DMS53 treated with DMSO at 0.1 percent for 48 hours (cell line): Measurements from ENCODE around the gene MGAT4D.
"Not testable (repeated sequence)": the region's sequence is repeated elsewhere in the genome, so short reads cannot be mapped to it uniquely, and the experiment has no call there.

ENCODE experiments used
- DNase-seq: peaks from one replicate; lab custom pipeline; 2025; ENCODE audit not compliant: unreplicated experiment; lab: John Stamatoyannopoulos, UW

MGAT4D gene

DNA sequence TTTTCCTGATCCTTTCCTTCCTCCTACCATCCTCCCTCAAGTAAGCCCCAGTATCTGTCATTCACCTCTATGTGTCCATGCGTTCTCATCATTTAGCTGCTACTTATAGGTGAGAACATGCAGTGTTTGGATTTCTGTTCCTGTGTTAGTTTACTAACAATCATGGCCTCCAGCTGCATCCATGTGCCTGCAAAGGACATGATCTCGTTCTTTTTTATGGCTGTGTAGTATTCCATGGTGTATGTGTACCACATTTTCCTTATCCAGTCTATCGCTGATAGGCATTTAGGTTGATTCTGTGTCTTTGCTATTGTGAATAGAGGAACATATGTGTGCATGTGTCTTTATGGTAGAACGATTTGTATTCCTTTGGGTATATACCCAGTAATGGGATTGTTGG lies 53.7 kb downstream of the MGAT4D start:
- DNase-seq, result not testable (repeated sequence)

DNA sequence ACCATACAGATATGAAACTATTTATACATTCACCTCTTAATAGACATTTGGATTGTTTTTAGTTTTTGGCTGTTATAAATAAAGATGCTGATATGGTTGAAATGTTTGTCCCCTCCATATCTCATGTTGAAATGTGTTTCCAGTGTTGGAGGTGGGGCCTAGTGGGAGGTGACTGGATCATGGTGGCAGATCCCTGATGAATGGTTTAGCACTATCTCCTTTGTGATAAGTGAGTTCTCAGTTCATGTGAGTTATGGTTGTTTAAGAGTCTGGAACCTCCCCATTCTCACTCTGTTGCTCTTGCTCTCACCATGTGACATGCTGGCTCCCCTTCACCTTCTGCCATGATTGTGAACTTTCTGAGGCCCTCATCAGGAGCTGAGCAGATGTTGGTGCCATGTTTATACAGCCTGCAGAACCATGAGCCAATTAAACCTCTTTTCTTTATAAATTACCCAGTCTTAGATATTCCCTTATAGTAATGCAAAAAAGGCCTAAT lies 58.4 kb downstream of the MGAT4D start:
- DNase-seq, result no peak

DNA sequence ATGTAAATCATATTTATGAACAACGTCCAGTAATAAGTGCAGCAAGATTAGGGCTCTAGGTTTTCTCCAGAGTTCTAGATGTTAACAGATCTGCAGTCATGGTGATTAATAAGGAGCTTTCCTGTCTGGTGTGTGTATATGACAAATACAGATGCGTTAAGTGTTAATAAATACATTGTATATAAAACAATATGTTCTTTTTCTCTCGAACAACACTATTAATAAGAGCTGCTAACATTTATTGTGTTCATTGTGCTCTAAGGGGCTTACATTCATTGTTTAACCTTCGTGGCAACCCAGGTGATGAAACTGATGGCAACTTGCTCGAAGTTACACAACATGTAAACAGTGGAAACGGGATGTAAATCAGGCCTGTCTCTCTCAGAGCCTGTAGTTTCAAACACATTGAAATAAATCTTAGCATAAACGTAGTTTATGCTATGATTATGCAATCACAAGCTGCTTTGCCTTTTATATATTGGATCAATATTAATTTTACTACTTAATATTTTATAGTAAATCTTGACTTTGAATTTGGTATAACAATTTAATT lies 70.1 kb downstream of the MGAT4D start:
- peak; percentile 28 for DNase-seq

DNA sequence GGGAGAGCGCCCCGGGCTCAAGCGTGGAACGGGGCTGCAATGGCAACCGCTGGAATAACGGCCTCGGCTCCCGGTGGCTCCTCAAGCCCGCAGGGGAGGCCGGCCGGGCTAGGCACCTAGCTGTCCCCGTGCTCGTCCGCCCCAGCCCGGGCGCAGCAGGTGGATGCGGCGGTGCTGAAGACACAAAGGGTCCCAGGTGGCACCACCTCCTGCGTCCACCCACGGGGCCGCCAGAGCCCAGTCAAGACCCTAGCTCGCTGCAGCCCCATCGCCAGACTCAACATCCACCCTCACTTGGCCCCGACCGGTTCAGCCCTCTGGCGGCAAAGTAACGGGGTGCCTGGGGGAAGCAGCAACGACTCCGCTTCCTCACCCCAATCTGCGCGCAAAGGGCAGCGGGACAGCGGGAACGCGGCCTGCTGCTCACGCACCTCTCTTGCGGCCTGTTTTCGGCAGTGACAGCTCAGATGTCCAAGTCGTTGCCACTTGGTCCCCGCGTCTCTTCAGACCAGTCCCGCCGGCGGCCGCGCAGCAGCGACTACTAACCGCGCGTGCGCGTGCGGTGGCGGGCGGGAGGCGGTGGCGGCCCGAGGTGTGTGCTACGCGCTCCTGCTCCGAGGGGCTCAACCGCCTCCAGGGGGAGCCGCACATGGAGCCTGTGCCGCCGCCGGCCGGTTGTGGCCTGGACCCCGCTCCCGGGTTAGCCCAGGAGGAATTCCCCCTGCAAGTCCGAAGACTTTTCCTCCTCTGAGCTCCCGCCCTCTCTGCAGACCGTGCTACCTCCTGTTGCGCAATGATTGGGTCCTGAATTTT lies 70.8 kb downstream of the MGAT4D start, which contains the start of gene CLGN:
TSS of gene CLGN (minus strand) at position 543 of the 813 bp plus-strand sequence. CDS start 14,570 bp downstream, outside the sequence.
- peak; percentile 48 for DNase-seq

DNA sequence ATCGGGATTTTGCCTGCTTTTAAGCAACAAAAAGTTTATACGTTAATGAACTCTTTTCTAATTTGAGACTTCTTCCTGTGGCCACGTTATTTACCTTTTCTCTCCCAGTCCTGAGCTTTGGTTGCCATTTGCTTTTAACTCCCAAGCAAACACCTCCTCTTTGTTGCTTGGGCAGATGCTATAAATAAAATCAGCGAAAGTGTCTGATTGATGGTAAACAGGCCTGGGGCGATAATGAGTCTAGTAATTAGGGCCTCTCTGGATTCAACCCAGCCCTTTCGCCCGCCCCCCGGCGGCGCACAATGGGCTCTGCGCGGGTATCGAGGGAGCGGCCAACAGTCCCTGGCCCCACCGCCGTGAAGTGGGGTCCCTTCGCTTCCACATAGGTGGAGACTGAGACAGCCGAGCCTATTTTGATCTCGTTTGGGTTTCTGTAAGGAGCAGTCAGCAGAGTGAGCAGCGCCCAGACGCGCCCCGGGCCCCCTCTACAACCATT lies 71.4 kb downstream of the MGAT4D start:
- DNase-seq, result no peak

DNA sequence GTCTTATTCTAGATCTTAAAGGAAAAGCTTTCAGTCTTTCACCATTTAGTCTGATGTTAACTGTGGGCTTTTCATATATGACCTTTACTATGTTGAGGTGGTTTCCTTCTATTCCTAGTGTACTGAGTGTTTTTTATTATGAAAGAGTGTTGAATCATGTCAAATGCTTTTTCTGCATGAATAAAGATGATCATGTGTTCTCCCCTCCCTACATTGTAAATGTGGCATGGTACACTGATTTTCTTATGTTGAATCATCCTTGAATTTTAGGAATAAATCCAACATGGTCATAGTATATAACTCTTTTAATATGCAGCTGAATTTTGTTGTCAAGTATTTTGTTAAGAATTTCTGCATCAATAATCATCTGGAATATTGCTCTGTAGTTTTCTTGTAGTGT lies 75.0 kb downstream of the MGAT4D start:
- no peak for DNase-seq

DNA sequence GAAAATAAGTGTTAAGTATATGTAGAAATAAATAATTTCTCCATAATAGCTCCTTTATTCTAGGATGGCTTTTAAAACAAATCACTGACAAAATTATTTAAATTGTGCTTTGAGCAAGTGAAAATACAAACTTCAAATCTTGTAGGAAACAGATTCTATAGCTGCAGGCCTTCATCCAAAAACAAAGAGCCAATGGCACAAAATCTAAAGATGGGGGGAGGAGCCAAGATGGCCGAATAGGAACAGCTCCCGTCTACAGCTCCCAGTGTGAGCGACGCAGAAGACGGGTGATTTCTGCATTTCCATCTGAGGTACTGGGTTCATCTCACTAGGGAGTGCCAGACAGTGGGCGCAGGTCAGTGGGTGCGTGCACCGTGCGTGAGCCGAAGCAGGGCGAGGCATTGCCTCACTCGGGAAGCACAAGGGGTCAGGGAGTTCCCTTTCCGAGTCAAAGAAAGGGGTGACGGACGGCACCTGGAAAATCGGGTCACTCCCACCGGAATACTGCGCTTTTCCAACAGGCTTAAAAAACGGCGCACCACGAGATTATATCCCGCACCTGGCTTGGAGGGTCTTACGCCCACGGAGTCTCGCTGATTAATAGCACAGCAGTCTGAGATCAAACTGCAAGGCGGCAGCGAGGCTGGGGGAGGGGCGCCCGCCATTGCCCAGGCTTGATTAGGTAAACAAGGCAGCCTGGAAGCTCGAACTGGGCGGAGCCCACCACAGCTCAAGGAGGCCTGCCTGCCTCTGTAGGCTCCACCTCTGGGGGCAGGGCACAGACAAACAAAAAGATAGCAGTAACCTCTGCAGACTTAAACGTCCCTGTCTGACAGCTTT lies 84.7 kb downstream of the MGAT4D start:
- DNase-seq, result not testable (repeated sequence)

DNA sequence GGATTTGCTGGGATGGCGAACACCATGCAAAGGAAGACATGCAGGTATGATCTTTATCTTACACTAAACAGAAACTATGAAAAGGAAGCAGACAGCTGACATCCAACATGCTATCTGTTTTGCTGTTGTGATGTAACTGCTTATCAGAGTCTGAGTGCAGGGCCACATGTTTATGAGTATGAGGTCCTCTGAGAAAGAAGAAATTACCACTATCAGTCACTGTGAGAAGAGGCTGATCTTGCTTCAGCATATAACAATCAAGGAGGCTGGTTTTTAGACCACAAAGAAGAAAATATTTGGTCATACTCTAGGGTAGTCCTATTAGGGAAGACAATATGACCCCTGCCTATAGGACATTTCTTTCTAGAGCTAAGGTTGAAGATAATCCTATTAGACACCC lies 89.1 kb downstream of the MGAT4D start:
- DNase-seq, result no peak

DNA sequence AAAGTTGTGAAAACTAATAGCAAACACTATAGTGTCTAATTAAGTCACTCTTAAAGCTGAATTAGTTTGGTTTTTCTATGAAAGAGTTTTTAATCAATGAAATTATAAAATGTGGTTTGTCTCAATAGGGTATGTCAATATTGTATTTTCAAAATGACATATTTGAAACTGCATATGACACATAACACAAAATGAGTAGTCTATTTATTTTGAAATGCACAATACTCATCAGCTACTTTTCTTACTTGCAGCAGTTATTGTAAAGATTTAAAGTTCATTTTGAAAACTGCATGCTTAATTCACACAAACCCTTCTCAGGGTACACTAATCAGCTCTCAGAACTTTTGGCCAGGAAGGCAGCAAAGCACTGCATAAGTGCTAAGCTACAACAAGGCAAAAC lies 91.8 kb downstream of the MGAT4D start:
- DNase-seq, result no peak

DNA sequence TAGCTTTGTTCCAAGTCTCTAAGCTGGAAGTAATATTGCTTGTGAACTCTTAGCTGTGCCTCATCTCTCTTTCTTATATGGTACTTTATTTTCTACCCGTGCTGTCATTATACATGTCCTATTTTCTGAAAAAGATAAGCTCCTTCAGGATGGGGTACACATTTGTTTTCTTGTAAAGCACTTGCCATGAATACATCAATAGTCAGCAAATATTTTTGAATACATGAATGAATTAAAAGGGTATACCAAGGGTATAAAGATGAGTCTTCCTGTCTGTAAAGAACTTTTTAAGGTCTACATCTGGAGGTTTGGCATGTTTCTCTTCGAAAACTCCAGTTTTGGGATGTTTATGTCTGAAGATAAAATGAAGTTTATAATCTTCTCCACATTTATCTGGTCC lies 98.0 kb downstream of the MGAT4D start:
- DNase-seq, result no peak

DNA sequence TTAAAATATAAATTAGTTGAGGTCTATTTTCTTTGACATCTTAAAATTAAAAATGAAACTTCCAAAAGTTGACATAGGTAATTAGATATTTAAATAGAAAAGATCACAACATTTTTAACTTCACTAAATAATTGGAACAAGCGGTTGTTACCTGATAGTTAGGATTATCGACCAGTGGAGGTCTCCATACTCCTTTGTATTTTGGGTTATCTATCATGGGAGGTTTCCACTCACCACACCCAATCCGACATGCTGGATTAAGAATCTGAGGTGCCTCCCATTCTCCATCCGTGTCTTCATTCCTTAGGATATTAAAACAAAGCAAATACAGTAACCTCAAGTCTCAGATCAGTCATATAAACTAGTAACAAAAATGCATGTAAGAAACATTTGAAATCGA lies 102.4 kb downstream of the MGAT4D start:
- DNase-seq, result no peak
